Measurements from ENCODE around the gene CAMSAP2. TPM values are rescaled to one million over a fixed set of nuclear protein-coding genes. Genes with fewer than 3 reads are reported as not detected.

Gene CAMSAP2
- total and polyA plus RNA-seq, 5 donors from 2014 or later, result 0.13 to 8.4 (median 0.60) TPM

- no peak for DNase-seq
- Histone ChIP-seq H3K27me3 (ENCODE audit: control insufficient read depth, insufficient read depth, low read length) (no peaks in the 10 kb centered on the region), H3K4me1 (ENCODE audit: control insufficient read depth, insufficient read depth, low read length, poor library complexity, severe bottlenecking) (no peaks in the 10 kb centered on the region), H3K27ac (ENCODE audit: insufficient read depth, low read length, poor library complexity, severe bottlenecking) (no peak overlapping the region), H3K9me3 (ENCODE audit: control insufficient read depth in 2 of 2, low read length in 2 of 2) (no peaks in the 10 kb centered on the region), H3K36me3 (ENCODE audit: control insufficient read depth, insufficient read depth, low read length) (peaks cover 3% of the 10 kb centered on the region), H3K4me3 (ENCODE audit: low read depth, low read length) (no peak overlapping the region)
- Mint-ChIP-seq H3K4me3 (no peak overlapping the region), H3K27ac (no peak overlapping the region), H3K9me3 (no peaks in the 10 kb centered on the region), H3K27me3 (no peaks in the 10 kb centered on the region), H3K36me3 (peaks cover 23% of the 10 kb centered on the region), H3K4me1 (no peaks in the 10 kb centered on the region)
- ATAC-seq (ENCODE audit: low read depth in 2 of 2), result no peak
Measured at GRCh38 chr1:200850554-200850953, 111.9 kb downstream of the CAMSAP2 start.

GRCh38 chr1:200856716-200857357 lies 118.1 kb downstream of the CAMSAP2 start:
- Mint-ChIP-seq H3K9me3 (peaks cover 0 to 3% (median 0%) of the 10 kb centered on the region in 7 donors), H3K36me3 (peaks cover 14% of the 10 kb centered on the region), H3K4me3 (no peak overlapping the region), H3K4me1 (peaks cover 0 to 11% (median 7%) of the 10 kb centered on the region in 4 donors), H3K27me3 (no peaks in the 10 kb centered on the region), H3K27ac (no peak overlapping the region)
- Histone ChIP-seq H3K9me3 (ENCODE audit: control insufficient read depth in 2 of 2, low read length in 2 of 2) (no peaks in the 10 kb centered on the region), H3K27me3 (ENCODE audit: control insufficient read depth, insufficient read depth, low read length) (no peaks in the 10 kb centered on the region), H3K4me3 (ENCODE audit: low read depth, low read length) (no peak overlapping the region), H3K4me1 (ENCODE audit: control insufficient read depth, insufficient read depth, low read length, poor library complexity, severe bottlenecking) (no peaks in the 10 kb centered on the region), H3K27ac (ENCODE audit: insufficient read depth, low read length, poor library complexity, severe bottlenecking) (no peak overlapping the region), H3K36me3 (ENCODE audit: control insufficient read depth, insufficient read depth, low read length) (no peaks in the 10 kb centered on the region)
- ATAC-seq (ENCODE audit: low read depth in 2 of 2) (no peak), DNase-seq (no peak)

- H3K4me1 Mint-ChIP-seq, result peaks cover 6 to 20% (median 12%) of the 10 kb centered on the region in 4 donors
- Histone ChIP-seq H3K9me3 (ENCODE audit: control insufficient read depth in 2 of 2, low read length in 2 of 2) (no peaks in the 10 kb centered on the region), H3K27me3 (ENCODE audit: control insufficient read depth, insufficient read depth, low read length) (no peaks in the 10 kb centered on the region), H3K27ac (ENCODE audit: insufficient read depth, low read length, poor library complexity, severe bottlenecking) (no peak overlapping the region), H3K36me3 (ENCODE audit: control insufficient read depth, insufficient read depth, low read length) (no peaks in the 10 kb centered on the region), H3K4me3 (ENCODE audit: low read depth, low read length) (no peak overlapping the region), H3K4me1 (ENCODE audit: control insufficient read depth, insufficient read depth, low read length, poor library complexity, severe bottlenecking) (peaks cover 5% of the 10 kb centered on the region)
- ATAC-seq (ENCODE audit: low read depth in 2 of 2), result no peak
- H3K36me3 Mint-ChIP-seq, result peaks cover 14% of the 10 kb centered on the region
- H3K27ac Mint-ChIP-seq, result no peak overlapping the region
- no peak for DNase-seq
- H3K27me3 Mint-ChIP-seq, result no peaks in the 10 kb centered on the region
- no peak overlapping the region for H3K4me3 Mint-ChIP-seq
- H3K9me3 Mint-ChIP-seq, result peaks cover 0 to 3% (median 0%) of the 10 kb centered on the region in 7 donors
Measured at GRCh38 chr1:200857804-200858203, 119.1 kb downstream of the CAMSAP2 start.

- H3K27ac ChIP-seq (ENCODE audit: insufficient read depth, low read length, poor library complexity, severe bottlenecking), result peak overlapping the region; percentile 77
- H3K27me3 ChIP-seq (ENCODE audit: control insufficient read depth, insufficient read depth, low read length), result no peaks in the 10 kb centered on the region
- DNase-seq, result peak in 2 of 3 donors; percentile 42 to 44
- Mint-ChIP-seq H3K27me3 (peaks cover 6% of the 10 kb centered on the region), H3K36me3 (peaks cover 3% of the 10 kb centered on the region), H3K4me3 (peak overlapping the region; percentile 30 to 70 (median 46)), H3K9me3 (no peaks in the 10 kb centered on the region), H3K4me1 (peaks cover 7 to 53% (median 33%) of the 10 kb centered on the region in 4 donors), H3K27ac (peak overlapping the region in 2 of 3 donors; percentile 89 to 90)
- no peaks in the 10 kb centered on the region for H3K36me3 ChIP-seq (ENCODE audit: control insufficient read depth, insufficient read depth, low read length)
- no peaks in the 10 kb centered on the region for H3K9me3 ChIP-seq (ENCODE audit: control insufficient read depth in 2 of 2, low read length in 2 of 2)
- H3K4me1 ChIP-seq (ENCODE audit: control insufficient read depth, insufficient read depth, low read length, poor library complexity, severe bottlenecking), result peaks cover 30% of the 10 kb centered on the region
- peak overlapping the region; percentile 70 for H3K4me3 ChIP-seq (ENCODE audit: low read depth, low read length)
- peak; percentile 42 to 60 for ATAC-seq (ENCODE audit: low read depth in 2 of 2)
Measured at GRCh38 chr1:200861937-200862647, 123.4 kb downstream of the CAMSAP2 start.

GRCh38 chr1:200862713-200863415 lies 124.2 kb downstream of the CAMSAP2 start:
- Mint-ChIP-seq H3K27ac (peak overlapping the region; percentile 14 to 90 (median 89)), H3K36me3 (no peaks in the 10 kb centered on the region), H3K27me3 (peaks cover 13% of the 10 kb centered on the region), H3K9me3 (no peaks in the 10 kb centered on the region), H3K4me1 (peaks cover 11 to 60% (median 40%) of the 10 kb centered on the region in 4 donors), H3K4me3 (peak overlapping the region; percentile 43 to 81 (median 68))
- H3K4me3 ChIP-seq (ENCODE audit: low read depth, low read length), result peak overlapping the region; percentile 70
- DNase-seq, result peak in 1 of 3 donors; percentile 25
- no peaks in the 10 kb centered on the region for H3K9me3 ChIP-seq (ENCODE audit: control insufficient read depth in 2 of 2, low read length in 2 of 2)
- H3K36me3 ChIP-seq (ENCODE audit: control insufficient read depth, insufficient read depth, low read length), result no peaks in the 10 kb centered on the region
- H3K4me1 ChIP-seq (ENCODE audit: control insufficient read depth, insufficient read depth, low read length, poor library complexity, severe bottlenecking), result peaks cover 37% of the 10 kb centered on the region
- peak; percentile 51 to 60 for ATAC-seq (ENCODE audit: low read depth in 2 of 2)
- no peaks in the 10 kb centered on the region for H3K27me3 ChIP-seq (ENCODE audit: control insufficient read depth, insufficient read depth, low read length)
- peak overlapping the region; percentile 77 for H3K27ac ChIP-seq (ENCODE audit: insufficient read depth, low read length, poor library complexity, severe bottlenecking)

GRCh38 chr1:200866116-200866515 lies 127.4 kb downstream of the CAMSAP2 start:
- peaks cover 55% of the 10 kb centered on the region for H3K4me1 ChIP-seq (ENCODE audit: control insufficient read depth, insufficient read depth, low read length, poor library complexity, severe bottlenecking)
- peak overlapping the region in 1 of 4 donors; percentile 7 for H3K4me3 Mint-ChIP-seq
- no peak overlapping the region for H3K27ac Mint-ChIP-seq

GRCh38 chr1:200866521-200866920 lies 127.8 kb downstream of the CAMSAP2 start:
- H3K9me3 ChIP-seq (ENCODE audit: control insufficient read depth in 2 of 2, low read length in 2 of 2), result no peaks in the 10 kb centered on the region
- peak in 1 of 3 donors; percentile 72 for DNase-seq
- no peaks in the 10 kb centered on the region for H3K36me3 ChIP-seq (ENCODE audit: control insufficient read depth, insufficient read depth, low read length)
- Mint-ChIP-seq H3K36me3 (no peaks in the 10 kb centered on the region), H3K9me3 (no peaks in the 10 kb centered on the region), H3K4me3 (peak overlapping the region in 2 of 4 donors; percentile 7 to 61), H3K4me1 (peaks cover 5 to 73% (median 54%) of the 10 kb centered on the region in 4 donors), H3K27me3 (peaks cover 22% of the 10 kb centered on the region), H3K27ac (no peak overlapping the region)
- no peaks in the 10 kb centered on the region for H3K27me3 ChIP-seq (ENCODE audit: control insufficient read depth, insufficient read depth, low read length)
- peak; percentile 45 to 48 for ATAC-seq (ENCODE audit: low read depth in 2 of 2)
- H3K4me3 ChIP-seq (ENCODE audit: low read depth, low read length), result no peak overlapping the region
- peaks cover 55% of the 10 kb centered on the region for H3K4me1 ChIP-seq (ENCODE audit: control insufficient read depth, insufficient read depth, low read length, poor library complexity, severe bottlenecking)
- H3K27ac ChIP-seq (ENCODE audit: insufficient read depth, low read length, poor library complexity, severe bottlenecking), result peak overlapping the region; percentile 41

More at GRCh38 chr1:200866116-200866515, 127.4 kb downstream of the CAMSAP2 start:
- peak overlapping the region; percentile 41 for H3K27ac ChIP-seq (ENCODE audit: insufficient read depth, low read length, poor library complexity, severe bottlenecking)
- DNase-seq, result no peak
- H3K4me3 ChIP-seq (ENCODE audit: low read depth, low read length), result no peak overlapping the region
- no peak for ATAC-seq (ENCODE audit: low read depth in 2 of 2)
- peaks cover 5 to 68% (median 51%) of the 10 kb centered on the region in 4 donors for H3K4me1 Mint-ChIP-seq
- no peaks in the 10 kb centered on the region for H3K9me3 Mint-ChIP-seq
- no peaks in the 10 kb centered on the region for H3K27me3 ChIP-seq (ENCODE audit: control insufficient read depth, insufficient read depth, low read length)
- H3K36me3 ChIP-seq (ENCODE audit: control insufficient read depth, insufficient read depth, low read length), result no peaks in the 10 kb centered on the region
- H3K9me3 ChIP-seq (ENCODE audit: control insufficient read depth in 2 of 2, low read length in 2 of 2), result no peaks in the 10 kb centered on the region
- H3K27me3 Mint-ChIP-seq, result peaks cover 18% of the 10 kb centered on the region
- no peaks in the 10 kb centered on the region for H3K36me3 Mint-ChIP-seq

Data from CD4-positive, CD25-positive, alpha-beta regulatory T cell (primary cell).